HEK293 (cell line): Measurements from ENCODE around the gene SNRPD2.

Experiments used
- HOXD13 ChIP-seq: sonication (generic); formaldehyde crosslinking; IDR thresholded peaks from 2 replicates; pipeline ENCODE4 v1.8.0; 2022; ENCODE audit warnings: missing genetic modification reagents, borderline replicate concordance
- KLF10 ChIP-seq: fragments of 450-650 bp; IDR thresholded peaks from 2 replicates; pipeline ENCODE4 v1.5.1; 2018; ENCODE audit warnings: missing biosample characterization, mild to moderate bottlenecking, missing genetic modification characterization
- RBAK ChIP-seq: fragments of 450-650 bp; formaldehyde crosslinking; IDR thresholded peaks from 2 replicates; pipeline ENCODE4 v1.5.1; 2016; ENCODE audit warnings: missing biosample characterization, missing genetic modification characterization
- ZBTB20 ChIP-seq: fragments of 450-650 bp; formaldehyde crosslinking; IDR thresholded peaks from 2 replicates; pipeline ENCODE4 v1.5.1; 2016; ENCODE audit warnings: missing biosample characterization, missing genetic modification characterization
- ZNF302 ChIP-seq: fragments of 450-650 bp; formaldehyde crosslinking; IDR thresholded peaks from 2 replicates; pipeline ENCODE4 v1.5.1; 2016; ENCODE audit warnings: missing biosample characterization, missing genetic modification characterization, low read depth
- ZNF530 ChIP-seq: fragments of 450-650 bp; formaldehyde crosslinking; IDR thresholded peaks from 2 replicates; pipeline ENCODE4 v1.5.1; 2016; ENCODE audit warnings: low read depth, missing biosample characterization, missing genetic modification characterization
- ZNF548 ChIP-seq: fragments of 450-650 bp; formaldehyde crosslinking; IDR thresholded peaks from 2 replicates; pipeline ENCODE4 v1.5.1; 2016; ENCODE audit warnings: missing biosample characterization, missing genetic modification characterization
- ZNF549 ChIP-seq: fragments of 450-650 bp; IDR thresholded peaks from 2 replicates; pipeline ENCODE4 v1.5.1; 2018; ENCODE audit warnings: missing biosample characterization, missing genetic modification characterization, mild to moderate bottlenecking, inconsistent platforms, moderate library complexity
- ZNF596 ChIP-seq: fragments of 450-650 bp; IDR thresholded peaks from 2 replicates; pipeline ENCODE4 v1.5.0; 2018; ENCODE audit warnings: missing biosample characterization, mild to moderate bottlenecking, missing genetic modification characterization, moderate library complexity
- ZNF791 ChIP-seq: fragments of 450-650 bp; formaldehyde crosslinking; IDR thresholded peaks from 2 replicates; pipeline ENCODE4 v1.5.1; 2016; ENCODE audit warnings: missing biosample characterization, missing genetic modification characterization
- TF ChIP-seq, protein P1 (sequence below): fragments of 450-650 bp; formaldehyde crosslinking; IDR thresholded peaks from 2 replicates; pipeline ENCODE4 v1.5.1; 2016; ENCODE audit warnings: missing biosample characterization, missing genetic modification characterization, borderline replicate concordance
- TF ChIP-seq, protein P2 (sequence below): fragments of 450-650 bp; formaldehyde crosslinking; conservative IDR thresholded peaks from 2 replicates; pipeline ENCODE4 v1.5.1; 2016; ENCODE audit warnings: low read depth, missing biosample characterization, missing genetic modification characterization
- TF ChIP-seq, protein P3 (sequence below): fragments of 450-650 bp; formaldehyde crosslinking; IDR thresholded peaks from 2 replicates; pipeline ENCODE4 v1.5.1; 2017; ENCODE audit warnings: missing biosample characterization, missing genetic modification characterization

SNRPD2 gene

DNA sequence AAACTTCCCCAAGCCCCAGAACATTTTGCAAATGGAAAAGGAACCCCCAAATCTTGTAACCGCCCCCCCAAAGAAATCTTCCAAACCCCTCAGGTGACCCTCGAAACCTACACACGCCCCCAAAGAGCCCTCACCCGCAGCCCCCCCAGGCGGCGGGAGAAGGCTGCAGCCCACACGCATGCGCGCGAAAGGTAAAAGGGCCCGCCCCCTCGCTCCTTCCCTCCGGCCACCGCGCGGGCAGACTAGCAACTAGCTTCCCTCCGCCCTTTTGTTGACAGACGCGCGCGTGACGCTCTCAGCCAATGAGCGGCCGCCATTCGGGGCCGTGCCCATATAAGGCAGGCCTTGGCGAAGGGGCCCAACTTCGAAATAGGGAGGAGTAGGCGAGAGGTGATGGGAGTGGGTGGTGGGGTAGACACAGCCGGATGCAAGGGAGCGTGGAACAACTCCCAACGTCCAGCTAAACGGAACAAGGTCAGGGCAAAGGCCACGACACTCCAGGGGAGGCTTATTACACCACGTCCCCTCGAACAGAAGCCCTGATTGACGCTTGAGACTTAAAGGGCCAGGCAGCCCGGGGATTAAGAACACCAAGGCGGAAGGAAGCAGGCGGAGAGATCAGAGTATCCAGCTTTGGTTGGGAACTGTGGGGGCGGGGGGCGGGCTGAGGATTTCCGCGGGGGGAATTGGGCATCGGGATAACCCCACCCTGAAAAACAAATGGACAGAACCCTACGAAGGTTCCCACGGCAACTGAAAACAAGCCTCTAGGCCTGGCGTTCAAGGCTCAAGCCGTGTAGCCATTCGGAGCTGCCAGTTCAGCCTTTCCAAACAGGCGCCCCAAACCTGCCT lies 25.6 kb upstream of the SNRPD2 start (continued):
- TF ChIP-seq HOXD13 (CRISPR knock-in tag) (no peak), RBAK (tag by site-specific recombination) (no peak), ZNF596 (tag by site-specific recombination) (no peak), ZNF791 (tag by site-specific recombination) (no peak), ZBTB20 (peak; percentile 23; the same call in 1 of the 2 replicates), ZNF530 (tag by site-specific recombination) (no peak), KLF10 (tag by site-specific recombination) (peak; percentile 82; the same call in 1 of the 2 replicates), ZNF302 (no peak), ZNF548 (tag by site-specific recombination) (no peak), ZNF549 (no peak)
- TF ChIP-seq, protein P1, sequence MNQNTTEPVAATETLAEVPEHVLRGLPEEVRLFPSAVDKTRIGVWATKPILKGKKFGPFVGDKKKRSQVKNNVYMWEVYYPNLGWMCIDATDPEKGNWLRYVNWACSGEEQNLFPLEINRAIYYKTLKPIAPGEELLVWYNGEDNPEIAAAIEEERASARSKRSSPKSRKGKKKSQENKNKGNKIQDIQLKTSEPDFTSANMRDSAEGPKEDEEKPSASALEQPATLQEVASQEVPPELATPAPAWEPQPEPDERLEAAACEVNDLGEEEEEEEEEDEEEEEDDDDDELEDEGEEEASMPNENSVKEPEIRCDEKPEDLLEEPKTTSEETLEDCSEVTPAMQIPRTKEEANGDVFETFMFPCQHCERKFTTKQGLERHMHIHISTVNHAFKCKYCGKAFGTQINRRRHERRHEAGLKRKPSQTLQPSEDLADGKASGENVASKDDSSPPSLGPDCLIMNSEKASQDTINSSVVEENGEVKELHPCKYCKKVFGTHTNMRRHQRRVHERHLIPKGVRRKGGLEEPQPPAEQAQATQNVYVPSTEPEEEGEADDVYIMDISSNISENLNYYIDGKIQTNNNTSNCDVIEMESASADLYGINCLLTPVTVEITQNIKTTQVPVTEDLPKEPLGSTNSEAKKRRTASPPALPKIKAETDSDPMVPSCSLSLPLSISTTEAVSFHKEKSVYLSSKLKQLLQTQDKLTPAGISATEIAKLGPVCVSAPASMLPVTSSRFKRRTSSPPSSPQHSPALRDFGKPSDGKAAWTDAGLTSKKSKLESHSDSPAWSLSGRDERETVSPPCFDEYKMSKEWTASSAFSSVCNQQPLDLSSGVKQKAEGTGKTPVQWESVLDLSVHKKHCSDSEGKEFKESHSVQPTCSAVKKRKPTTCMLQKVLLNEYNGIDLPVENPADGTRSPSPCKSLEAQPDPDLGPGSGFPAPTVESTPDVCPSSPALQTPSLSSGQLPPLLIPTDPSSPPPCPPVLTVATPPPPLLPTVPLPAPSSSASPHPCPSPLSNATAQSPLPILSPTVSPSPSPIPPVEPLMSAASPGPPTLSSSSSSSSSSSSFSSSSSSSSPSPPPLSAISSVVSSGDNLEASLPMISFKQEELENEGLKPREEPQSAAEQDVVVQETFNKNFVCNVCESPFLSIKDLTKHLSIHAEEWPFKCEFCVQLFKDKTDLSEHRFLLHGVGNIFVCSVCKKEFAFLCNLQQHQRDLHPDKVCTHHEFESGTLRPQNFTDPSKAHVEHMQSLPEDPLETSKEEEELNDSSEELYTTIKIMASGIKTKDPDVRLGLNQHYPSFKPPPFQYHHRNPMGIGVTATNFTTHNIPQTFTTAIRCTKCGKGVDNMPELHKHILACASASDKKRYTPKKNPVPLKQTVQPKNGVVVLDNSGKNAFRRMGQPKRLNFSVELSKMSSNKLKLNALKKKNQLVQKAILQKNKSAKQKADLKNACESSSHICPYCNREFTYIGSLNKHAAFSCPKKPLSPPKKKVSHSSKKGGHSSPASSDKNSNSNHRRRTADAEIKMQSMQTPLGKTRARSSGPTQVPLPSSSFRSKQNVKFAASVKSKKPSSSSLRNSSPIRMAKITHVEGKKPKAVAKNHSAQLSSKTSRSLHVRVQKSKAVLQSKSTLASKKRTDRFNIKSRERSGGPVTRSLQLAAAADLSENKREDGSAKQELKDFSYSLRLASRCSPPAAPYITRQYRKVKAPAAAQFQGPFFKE: no peak
- TF ChIP-seq, protein P2, sequence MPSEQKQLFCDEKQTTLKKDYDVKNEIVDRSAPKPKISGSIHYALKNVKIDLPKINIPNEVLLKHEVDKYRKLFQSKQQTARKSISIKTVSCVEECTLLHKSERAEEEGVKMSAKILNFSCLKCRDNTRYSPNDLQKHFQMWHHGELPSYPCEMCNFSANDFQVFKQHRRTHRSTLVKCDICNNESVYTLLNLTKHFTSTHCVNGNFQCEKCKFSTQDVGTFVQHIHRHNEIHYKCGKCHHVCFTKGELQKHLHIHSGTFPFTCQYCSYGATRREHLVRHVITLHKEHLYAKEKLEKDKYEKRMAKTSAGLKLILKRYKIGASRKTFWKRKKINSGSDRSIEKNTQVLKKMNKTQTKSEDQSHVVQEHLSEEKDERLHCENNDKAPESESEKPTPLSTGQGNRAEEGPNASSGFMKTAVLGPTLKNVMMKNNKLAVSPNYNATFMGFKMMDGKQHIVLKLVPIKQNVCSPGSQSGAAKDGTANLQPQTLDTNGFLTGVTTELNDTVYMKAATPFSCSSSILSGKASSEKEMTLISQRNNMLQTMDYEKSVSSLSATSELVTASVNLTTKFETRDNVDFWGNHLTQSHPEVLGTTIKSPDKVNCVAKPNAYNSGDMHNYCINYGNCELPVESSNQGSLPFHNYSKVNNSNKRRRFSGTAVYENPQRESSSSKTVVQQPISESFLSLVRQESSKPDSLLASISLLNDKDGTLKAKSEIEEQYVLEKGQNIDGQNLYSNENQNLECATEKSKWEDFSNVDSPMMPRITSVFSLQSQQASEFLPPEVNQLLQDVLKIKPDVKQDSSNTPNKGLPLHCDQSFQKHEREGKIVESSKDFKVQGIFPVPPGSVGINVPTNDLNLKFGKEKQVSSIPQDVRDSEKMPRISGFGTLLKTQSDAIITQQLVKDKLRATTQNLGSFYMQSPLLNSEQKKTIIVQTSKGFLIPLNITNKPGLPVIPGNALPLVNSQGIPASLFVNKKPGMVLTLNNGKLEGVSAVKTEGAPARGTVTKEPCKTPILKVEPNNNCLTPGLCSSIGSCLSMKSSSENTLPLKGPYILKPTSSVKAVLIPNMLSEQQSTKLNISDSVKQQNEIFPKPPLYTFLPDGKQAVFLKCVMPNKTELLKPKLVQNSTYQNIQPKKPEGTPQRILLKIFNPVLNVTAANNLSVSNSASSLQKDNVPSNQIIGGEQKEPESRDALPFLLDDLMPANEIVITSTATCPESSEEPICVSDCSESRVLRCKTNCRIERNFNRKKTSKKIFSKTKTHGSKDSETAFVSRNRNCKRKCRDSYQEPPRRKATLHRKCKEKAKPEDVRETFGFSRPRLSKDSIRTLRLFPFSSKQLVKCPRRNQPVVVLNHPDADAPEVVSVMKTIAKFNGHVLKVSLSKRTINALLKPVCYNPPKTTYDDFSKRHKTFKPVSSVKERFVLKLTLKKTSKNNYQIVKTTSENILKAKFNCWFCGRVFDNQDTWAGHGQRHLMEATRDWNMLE (tag by site-specific recombination): no peak
- TF ChIP-seq, protein P3, sequence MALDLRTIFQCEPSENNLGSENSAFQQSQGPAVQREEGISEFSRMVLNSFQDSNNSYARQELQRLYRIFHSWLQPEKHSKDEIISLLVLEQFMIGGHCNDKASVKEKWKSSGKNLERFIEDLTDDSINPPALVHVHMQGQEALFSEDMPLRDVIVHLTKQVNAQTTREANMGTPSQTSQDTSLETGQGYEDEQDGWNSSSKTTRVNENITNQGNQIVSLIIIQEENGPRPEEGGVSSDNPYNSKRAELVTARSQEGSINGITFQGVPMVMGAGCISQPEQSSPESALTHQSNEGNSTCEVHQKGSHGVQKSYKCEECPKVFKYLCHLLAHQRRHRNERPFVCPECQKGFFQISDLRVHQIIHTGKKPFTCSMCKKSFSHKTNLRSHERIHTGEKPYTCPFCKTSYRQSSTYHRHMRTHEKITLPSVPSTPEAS (tag by site-specific recombination): no peak
